ENCODE data around the gene CELSR3.

The CELSR3 gene

DNA sequence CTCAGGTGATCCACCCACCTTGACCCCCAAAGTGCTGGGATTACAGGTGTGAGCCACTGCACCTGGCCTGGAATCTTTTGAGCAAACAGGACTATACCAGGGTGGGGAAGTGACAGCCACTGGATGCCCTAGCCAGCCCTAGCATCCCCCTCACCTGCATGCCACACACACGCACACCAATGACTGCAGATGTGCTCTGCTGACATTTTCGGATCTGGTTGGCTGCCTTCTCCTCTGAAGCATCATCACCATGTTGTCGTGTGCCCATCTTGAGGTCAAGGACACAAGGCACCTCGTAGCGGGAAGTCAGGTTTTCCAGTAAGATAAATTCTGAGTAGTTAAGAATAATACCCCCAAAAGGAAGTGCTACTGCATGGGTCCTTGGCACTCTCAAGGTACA, 26.7 kb upstream of the CELSR3 start:
- TF ChIP-seq EGR1 (IDR thresholded peaks at IDR 0.05) (no peak), ZBTB7A (IDR thresholded peaks at IDR 0.05; ENCODE audit: low read depth) (no peak), CEBPB (IDR thresholded peaks at IDR 0.05) (no peak), FOXM1 (IDR thresholded peaks at IDR 0.05; ENCODE audit: borderline replicate concordance, low read depth) (no peak), YY1 (IDR thresholded peaks at IDR 0.05; ENCODE audit: low read depth) (no peak), TCF12 (IDR thresholded peaks at IDR 0.05; ENCODE audit: low read depth) (no peak), RAD21 (IDR thresholded peaks at IDR 0.05; ENCODE audit: low read depth) (no peak), TEAD4 (IDR thresholded peaks at IDR 0.05) (no peak)
- TF ChIP-seq, protein P1, sequence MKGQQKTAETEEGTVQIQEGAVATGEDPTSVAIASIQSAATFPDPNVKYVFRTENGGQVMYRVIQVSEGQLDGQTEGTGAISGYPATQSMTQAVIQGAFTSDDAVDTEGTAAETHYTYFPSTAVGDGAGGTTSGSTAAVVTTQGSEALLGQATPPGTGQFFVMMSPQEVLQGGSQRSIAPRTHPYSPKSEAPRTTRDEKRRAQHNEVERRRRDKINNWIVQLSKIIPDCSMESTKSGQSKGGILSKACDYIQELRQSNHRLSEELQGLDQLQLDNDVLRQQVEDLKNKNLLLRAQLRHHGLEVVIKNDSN (IDR thresholded peaks at IDR 0.05), result no peak
- TF ChIP-seq, protein P2, sequence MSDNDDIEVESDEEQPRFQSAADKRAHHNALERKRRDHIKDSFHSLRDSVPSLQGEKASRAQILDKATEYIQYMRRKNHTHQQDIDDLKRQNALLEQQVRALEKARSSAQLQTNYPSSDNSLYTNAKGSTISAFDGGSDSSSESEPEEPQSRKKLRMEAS (IDR thresholded peaks at IDR 0.05), result no peak
- TF ChIP-seq, protein P3, sequence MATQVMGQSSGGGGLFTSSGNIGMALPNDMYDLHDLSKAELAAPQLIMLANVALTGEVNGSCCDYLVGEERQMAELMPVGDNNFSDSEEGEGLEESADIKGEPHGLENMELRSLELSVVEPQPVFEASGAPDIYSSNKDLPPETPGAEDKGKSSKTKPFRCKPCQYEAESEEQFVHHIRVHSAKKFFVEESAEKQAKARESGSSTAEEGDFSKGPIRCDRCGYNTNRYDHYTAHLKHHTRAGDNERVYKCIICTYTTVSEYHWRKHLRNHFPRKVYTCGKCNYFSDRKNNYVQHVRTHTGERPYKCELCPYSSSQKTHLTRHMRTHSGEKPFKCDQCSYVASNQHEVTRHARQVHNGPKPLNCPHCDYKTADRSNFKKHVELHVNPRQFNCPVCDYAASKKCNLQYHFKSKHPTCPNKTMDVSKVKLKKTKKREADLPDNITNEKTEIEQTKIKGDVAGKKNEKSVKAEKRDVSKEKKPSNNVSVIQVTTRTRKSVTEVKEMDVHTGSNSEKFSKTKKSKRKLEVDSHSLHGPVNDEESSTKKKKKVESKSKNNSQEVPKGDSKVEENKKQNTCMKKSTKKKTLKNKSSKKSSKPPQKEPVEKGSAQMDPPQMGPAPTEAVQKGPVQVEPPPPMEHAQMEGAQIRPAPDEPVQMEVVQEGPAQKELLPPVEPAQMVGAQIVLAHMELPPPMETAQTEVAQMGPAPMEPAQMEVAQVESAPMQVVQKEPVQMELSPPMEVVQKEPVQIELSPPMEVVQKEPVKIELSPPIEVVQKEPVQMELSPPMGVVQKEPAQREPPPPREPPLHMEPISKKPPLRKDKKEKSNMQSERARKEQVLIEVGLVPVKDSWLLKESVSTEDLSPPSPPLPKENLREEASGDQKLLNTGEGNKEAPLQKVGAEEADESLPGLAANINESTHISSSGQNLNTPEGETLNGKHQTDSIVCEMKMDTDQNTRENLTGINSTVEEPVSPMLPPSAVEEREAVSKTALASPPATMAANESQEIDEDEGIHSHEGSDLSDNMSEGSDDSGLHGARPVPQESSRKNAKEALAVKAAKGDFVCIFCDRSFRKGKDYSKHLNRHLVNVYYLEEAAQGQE (IDR thresholded peaks at IDR 0.05; ENCODE audit: low read depth), result no peak

DNA sequence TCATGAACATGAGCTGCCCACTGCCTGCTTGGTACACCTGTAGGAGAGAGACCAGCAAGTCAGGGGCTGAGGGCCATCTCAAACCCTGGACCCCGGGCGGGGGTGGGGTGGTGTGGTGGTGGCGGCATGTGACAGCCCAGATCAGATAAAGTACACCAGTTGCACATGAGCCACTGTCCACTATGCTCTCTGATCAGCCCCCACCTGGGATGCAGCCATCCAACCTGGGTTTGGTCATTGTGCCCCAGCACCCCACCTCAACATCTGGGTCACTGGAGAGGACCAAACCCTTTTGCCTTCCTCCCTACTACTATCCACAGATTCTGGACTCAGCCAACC, 26.0 kb upstream of the CELSR3 start:
- TF ChIP-seq TEAD4 (IDR thresholded peaks at IDR 0.05), result no peak

DNA sequence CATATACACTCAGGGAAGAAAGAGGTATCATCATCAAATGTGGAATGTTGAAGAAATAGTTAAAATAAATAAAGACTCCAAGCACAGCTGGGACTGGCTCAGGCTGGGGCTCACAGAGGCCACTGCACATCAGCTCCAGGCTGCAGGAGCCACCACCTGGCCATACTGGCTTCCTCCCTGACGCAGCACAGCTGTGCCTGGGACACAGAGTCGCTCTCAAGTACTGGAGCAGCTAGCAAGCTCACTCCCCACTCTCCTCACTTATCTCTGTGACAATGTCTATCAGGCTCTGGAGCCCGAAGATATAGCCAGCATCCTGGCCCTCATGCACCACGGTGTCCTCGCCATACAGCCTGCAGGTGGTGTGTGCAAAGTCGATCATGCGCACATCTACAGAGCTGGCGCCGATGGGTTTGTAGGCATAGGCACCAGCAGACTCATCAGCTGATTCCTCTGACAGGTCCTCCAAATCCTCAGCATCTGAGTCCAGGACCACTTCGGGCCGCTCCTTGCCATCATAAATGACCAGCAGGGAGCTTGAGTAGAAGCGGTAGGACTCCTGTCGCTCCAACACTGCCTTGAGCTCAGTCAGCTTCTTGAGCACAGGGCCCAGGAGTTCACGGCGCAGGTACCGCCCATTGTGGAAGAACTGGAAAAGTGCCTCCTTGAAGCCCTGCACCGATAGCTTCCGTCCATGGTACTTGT, 25.5 kb upstream of the CELSR3 start:
- TF ChIP-seq TAF1 (IDR thresholded peaks at IDR 0.05; ENCODE audit: low read depth), result no peak

DNA sequence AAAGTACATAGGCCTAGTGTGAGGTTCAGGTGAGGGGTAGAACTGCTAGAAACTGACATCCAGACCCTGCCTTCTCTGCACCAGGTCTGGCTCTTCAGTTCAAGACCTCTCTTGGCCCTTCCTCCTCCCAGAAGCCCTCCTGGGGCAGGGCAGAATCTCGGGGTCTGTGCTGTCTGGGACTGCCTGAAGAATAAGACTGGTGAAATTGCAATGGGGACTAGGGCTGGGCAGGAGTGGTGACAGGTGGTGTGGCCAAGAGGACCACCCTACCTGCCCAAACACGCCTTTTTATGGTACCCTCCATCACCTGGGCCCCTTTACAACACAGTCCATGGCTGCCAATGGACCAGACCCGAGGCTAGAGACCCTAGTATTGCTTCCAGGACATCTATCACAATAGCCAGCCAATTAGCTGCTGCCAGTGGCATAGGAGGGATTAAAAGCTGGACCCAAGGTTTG, 24.6 kb upstream of the CELSR3 start:
- TF ChIP-seq, protein P2 (IDR thresholded peaks at IDR 0.05), result no peak
- TF ChIP-seq NFIC (IDR thresholded peaks at IDR 0.05) (no peak), TCF12 (IDR thresholded peaks at IDR 0.05; ENCODE audit: low read depth) (no peak), YY1 (IDR thresholded peaks at IDR 0.05; ENCODE audit: low read depth) (no peak)
- TF ChIP-seq, protein P1 (IDR thresholded peaks at IDR 0.05), result no peak
- TF ChIP-seq, protein P3 (IDR thresholded peaks at IDR 0.05; ENCODE audit: low read depth), result no peak

DNA sequence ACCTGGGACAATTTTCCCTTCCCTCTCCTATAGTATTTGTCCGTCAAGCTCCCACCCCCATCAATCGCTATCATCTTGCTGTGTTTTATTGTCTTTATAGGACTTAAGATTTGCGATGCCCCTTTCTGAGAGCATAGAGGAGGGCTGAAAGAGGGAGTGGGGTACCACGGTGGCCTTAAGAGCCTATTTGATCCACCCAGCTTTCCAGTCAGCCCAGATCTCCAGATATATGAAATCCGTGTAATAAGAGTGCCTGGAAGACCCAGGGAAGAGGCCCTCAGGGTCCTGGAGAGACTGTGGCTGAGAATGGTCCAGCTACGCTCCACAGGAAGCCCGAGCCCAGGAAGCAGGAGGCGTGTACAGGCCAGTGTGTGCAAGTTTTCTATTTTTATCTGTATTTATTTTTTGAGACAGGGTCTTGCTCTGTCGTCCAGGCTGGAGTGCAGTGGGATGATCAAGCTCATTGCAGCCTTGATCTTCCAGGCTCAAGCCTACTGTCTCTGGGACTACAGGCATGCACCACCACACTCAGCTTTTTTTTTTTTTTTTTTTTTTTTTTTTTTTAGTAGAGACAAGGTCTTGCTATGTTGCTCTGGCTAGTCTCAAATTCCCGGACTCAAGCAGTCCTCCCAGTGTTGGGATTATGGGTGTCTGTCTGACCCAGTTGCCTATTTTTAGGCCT, 24.0 kb upstream of the CELSR3 start:
- TF ChIP-seq TCF12 (IDR thresholded peaks at IDR 0.05; ENCODE audit: low read depth) (no peak), TAF1 (IDR thresholded peaks at IDR 0.05; ENCODE audit: low read depth) (no peak), EGR1 (IDR thresholded peaks at IDR 0.05) (no peak), CREB1 (IDR thresholded peaks at IDR 0.05; ENCODE audit: low read depth) (no peak), NFIC (IDR thresholded peaks at IDR 0.05) (no peak), RAD21 (IDR thresholded peaks at IDR 0.05; ENCODE audit: low read depth) (no peak), FOXM1 (IDR thresholded peaks at IDR 0.05; ENCODE audit: borderline replicate concordance, low read depth) (no peak), CEBPB (IDR thresholded peaks at IDR 0.05) (no peak), EP300 (IDR thresholded peaks at IDR 0.05; ENCODE audit: borderline replicate concordance) (no peak)
- TF ChIP-seq, protein P1 (IDR thresholded peaks at IDR 0.05), result no peak
- TF ChIP-seq, protein P2 (IDR thresholded peaks at IDR 0.05), result no peak
- TF ChIP-seq, protein P3 (IDR thresholded peaks at IDR 0.05; ENCODE audit: low read depth), result no peak
